HG02642 (cell line): ENCODE results near the gene JMY.

Source experiments
- ATAC-seq: cut with Tn5 transposase; IDR thresholded peaks from one replicate; pipeline ENCODE4 v1.9.1; 2021; ENCODE audit warnings: mild to moderate bottlenecking; ENCODE audit not compliant: unreplicated experiment, poor library complexity

Gene JMY

DNA sequence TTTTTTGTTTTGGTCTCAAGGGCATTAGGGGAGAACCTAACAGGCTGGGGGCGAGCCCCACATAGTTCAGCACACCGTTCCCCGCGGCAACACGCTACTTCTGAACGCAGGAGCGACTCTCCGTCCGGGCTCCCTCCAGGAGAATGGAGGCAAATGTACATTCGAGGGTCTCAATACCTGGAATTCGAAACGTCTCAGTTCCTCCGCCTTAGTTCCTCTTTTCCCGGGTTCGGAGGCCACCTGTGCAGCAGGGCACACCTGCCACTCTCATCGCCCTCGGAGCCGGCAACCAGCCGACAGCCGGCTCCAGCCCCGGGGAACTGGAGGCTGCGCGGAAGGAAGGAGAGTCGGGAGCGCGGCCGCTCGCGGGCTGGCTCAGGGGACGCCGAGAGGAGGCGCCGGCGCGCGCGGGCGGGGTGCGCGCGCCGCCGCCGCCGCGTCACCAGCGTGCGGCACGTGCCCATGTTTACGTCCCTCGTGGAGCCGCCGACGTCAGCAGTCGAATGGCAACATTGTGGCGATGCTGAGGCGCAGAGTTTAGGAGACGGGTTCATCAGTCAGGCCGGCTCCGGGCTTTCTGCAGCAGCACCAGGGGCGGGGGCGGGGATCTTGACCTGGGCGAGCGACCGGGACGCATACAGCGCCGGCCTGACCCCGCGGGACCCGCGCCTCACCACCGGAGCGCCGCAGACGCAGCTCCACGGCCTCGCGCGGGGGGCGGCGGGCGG lies at the start of gene JMY:
Gene JMY, plus strand, starts transcription at position 498 of the 728 bp plus-strand sequence. CDS start 520 bp downstream, outside the sequence.
- ATAC-seq, result peak; percentile 80

- no peak for ATAC-seq
Observed at GRCh38 chr5:79186455-79186854, 49.5 kb upstream of the JMY start.

- ATAC-seq, result no peak
Observed at GRCh38 chr5:79189439-79190234, 46.3 kb upstream of the JMY start.

DNA sequence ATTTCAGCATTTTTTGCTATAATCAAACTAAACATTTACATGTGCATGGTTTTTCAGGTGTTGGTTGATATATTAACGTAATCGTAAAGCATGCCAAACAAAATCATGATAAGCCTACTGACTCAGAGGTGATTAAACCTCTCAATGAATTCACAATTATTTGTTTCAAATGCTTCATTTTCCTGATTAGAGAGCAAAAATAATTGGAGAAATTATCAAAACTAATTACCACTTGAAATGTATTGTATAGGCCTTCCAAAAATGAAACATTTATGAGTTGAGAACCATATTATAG lies 45.7 kb upstream of the JMY start:
- no peak for ATAC-seq

DNA sequence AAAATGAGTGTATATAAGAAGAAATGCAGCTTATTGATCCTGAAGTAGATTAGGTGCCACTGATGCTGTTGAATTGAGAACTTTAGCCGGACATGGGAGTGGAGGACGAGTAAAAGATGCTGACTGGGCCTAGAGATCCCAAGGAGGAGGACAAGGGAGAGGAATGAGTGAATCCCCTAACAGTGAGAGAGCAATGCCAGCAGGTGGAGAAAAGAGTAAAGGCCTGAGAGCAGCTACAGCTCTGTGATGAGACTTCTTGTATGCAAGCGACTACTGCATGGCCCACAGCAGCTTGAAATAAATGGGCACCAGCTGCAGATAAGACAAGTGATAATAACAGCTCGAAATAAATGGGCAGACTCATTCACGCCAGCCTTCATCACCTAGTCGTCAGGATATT lies 44.5 kb upstream of the JMY start:
- no peak for ATAC-seq

DNA sequence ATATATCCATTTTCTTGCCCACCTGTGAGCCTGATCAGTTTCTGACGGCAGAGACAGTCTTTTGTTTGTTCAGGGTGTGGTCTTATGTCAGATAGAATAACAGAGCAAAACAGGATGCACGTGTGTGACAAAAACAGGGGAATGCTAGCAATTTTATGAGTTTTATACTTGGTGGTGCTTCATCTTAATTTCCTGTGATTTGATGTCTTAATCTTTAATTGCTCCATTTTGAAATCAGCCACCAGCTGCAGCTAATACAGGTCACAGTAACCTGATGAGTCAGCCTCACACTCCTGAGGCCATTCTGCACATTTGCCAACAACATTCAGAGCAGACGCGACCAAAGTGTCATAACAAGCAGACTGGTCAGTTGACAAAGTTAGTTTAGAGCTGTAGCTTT lies 42.3 kb upstream of the JMY start:
- ATAC-seq, result no peak

DNA sequence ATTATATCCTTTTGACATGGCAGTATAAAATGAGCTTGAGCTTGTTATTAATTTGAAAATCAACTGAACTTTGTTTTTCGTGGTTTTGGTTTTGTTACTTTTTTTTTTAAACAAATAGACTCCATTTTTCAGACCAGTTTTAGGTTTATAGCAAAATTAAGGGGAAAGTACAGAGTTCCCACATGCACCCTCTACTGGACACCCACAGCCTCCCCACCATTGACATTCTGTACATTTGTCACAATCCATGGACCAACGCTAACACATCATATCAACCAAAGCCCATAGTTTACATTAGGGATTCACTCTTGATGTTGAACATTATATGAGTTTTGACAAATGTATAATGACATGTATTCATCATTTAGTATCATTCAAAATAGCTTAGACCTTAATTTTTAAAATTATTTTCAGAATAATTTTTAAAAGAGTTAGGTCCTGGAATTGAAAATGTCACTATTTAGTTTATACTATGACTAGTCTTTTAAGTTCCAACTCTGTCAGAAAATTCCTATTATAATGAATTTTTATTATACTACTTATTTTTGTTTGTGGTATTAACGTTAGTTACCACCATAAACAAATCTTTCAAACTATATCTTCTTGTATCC lies 35.3 kb upstream of the JMY start:
- no peak for ATAC-seq

GRCh38 chr5:79201206-79201605 lies 34.7 kb upstream of the JMY start:
- ATAC-seq, result no peak

GRCh38 chr5:79202076-79202475 lies 33.9 kb upstream of the JMY start:
- ATAC-seq, result no peak

DNA sequence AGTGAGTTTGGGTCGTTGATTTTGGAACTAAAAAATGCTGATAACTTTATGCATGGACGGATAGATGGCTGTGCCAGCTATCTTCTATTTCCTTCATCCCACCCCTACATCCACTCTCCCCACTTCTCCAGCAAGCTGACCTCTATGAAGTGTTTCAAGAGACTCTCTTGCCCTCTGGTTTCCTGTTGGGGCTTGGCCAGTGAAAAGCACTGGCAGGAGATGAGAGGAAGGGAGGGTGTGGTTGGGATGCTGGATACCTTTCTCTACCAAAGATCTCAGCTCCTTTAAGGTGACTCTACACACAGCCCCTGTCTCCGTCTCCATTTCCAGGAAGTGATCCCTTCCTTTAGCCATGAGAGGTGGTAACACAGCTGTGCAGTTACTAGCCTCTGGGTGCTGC lies 30.0 kb upstream of the JMY start:
- ATAC-seq, result no peak

DNA sequence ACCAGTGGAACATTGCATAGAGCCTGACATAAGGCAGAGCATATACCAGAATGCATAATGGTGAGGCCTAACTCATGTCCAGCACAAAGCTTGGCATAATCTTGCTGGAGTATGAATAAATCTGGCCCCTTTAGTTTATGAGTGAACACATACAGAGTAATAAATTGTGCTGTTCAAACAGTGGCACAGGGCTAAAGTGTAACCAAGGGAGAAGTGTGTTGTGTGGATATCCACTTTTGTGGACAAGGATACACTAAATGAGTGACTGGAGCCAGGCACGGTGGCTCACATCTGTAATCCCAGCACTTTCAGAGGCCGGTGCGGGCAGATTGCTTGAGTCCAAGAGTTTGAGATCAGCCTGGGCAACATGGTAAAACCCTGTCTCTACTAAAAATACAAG lies 29.4 kb upstream of the JMY start:
- no peak for ATAC-seq

- ATAC-seq, result no peak
Observed at GRCh38 chr5:79209505-79209904, 26.4 kb upstream of the JMY start.

DNA sequence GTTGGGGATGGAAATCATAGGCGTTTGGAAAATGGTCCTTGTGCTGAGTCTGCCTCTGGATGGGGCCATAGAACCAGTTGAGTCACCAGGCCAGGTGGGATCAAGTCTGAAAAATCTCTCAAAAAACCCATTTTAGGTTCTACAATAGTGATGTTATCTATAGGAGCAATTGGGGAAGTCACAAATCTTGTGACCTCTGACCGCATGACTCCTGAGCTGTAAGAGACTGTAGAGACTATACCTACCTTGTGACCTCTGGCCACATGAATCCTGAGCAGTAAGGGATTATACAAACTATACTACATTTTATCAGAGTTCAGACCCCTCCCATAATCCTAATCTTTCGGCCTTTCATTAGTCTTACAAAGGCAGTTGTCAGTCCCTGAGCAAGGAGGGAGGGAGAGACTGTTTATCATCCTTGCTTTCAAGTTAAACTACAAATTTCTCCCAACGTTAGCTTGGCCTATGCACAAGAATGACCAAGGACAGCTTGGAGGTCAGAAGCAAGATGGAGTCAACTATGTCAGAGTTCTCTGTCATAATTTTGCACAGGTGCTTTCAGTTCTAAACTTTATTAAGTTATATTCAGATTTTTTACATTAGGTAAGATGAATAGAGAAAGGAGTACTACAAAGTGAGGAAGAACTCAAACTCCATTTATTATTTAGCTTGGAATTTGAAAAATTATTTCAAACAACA lies 11.5 kb upstream of the JMY start:
- no peak for ATAC-seq

GRCh38 chr5:79225026-79225425 lies 10.9 kb upstream of the JMY start:
- ATAC-seq, result no peak

DNA sequence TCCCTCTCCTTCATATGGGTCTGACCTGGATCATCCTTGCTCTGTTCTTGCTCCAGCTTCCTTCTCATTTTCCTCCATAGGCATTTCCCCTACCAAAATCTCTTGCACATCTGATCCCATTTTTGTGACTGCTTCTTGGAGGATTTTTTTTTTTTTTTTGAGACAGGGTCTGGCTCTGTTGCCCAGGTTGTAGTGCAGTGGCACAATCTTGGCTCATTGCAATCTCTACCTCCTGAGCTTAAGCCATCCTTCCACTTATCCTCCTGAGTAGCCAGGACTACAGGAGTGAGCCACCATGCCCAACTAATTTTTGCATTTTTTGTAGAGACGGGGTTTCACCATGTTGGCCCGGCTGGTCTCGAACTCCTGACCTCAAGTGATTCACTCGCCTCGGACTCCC lies 10.5 kb upstream of the JMY start:
- no peak for ATAC-seq

- no peak for ATAC-seq
Observed at GRCh38 chr5:79227484-79228025, 8.4 kb upstream of the JMY start.

DNA sequence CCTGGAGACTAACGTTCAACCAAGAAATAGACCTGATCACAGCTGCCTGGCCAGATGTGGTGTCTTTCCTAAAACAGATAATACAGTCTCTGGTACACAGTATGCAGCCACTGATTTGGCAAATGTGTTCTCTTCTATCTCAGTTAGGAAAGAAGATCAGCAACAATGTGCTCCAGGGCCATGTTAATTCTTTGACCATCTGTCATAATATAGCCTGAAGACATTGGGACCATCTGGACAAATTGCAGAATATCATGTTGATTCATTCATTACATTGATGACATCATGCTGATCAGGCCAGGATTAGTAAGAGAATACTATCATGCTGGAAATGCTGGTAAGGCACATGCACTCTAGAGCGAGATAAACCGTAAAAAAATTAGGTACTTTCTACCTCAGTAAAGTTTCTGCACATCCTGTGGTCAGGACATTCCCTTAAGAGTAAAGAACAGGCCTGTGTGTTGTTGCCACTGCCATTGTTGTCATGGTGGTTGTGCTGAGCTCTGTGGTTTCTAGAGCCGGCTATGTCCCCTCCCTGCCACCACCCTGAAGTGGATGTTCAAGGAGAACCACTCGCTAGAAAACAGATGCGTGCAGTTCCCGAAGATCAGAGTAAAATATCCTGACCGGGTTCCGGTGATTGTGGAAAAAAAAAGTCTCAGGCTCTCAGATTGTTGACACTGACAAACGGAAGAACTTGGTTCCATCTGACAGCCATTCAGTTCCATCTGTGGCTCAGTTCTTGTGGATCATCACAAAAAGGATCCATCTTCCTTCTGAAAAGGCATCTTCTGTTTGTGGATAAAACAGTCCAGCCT lies 6.4 kb upstream of the JMY start:
- peak; percentile 82 for ATAC-seq

GRCh38 chr5:79235261-79235633 lies 684 bp upstream of the JMY start:
- ATAC-seq, result peak; percentile 6

DNA sequence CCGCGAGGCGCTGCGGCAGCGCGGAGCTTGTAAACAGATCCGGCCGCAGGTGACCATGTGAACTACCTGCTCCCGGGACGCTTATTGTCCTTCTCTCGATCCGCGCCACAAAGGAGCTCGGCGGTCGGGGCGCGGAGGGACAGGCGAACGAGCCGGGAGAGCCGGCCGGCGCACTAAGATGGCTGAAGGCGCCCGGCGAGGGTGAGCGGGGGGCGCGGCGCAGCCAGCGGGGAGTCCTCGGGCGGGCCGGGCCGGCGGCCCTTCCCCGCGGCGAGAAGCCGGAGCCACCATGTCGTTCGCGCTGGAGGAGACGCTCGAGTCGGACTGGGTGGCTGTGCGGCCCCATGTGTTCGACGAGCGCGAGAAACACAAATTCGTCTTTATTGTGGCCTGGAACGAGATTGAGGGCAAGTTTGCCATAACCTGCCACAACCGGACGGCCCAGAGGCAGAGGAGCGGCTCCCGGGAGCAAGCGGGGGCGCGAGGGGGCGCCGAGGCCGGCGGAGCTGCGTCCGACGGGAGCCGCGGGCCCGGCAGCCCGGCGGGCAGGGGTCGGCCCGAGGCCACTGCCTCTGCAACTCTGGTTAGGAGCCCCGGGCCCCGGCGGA lies 535 bp downstream of the JMY start:
- peak; percentile 34 for ATAC-seq
